Endothelial cell of umbilical vein (primary cell): ENCODE measurements around the gene MYO6. TPM values are rescaled to one million over a fixed set of nuclear protein-coding genes. Genes with fewer than 3 reads are reported as not detected.

Experiments used
- BruUV-seq: library from RNA; stranded (reverse); fragments of 400-500 nt; replicated peaks from 2 replicates; lab custom pipeline; 2021; lab: Mats Ljungman, UMichigan
- CTCF ChIA-PET: fragments of 300-600, 350-600 bp; sonication (Branson Sonifier 250); formaldehyde crosslinking; loops from one replicate; lab custom pipeline; 2021; ENCODE audit warnings: antibody characterized with exemption, inconsistent platforms; lab: Charles Lee
- POLR2A ChIA-PET: fragments of 300-600, 350-600 bp; sonication (Branson Sonifier 250); formaldehyde crosslinking; loops from one replicate; lab custom pipeline; 2021; ENCODE audit warnings: antibody characterized with exemption, inconsistent platforms; lab: Charles Lee
- DNase-seq: peaks from one replicate; pipeline ENCODE4 v3.0.0-alpha.2; 2011; ENCODE audit warnings: low read depth, low spot score
- FAIRE-seq: peaks from 2 replicates; lab custom pipeline; 2011; peaks lifted over from hg19 to GRCh38; lab: Jason Lieb, UNC
- H2AFZ ChIP-seq: 2 replicates; pipeline ENCODE4 v1.6.0; 2012; ENCODE audit warnings: low read depth, low read length, control low read depth, inconsistent platforms
- H3K27ac ChIP-seq: 2 replicates; pipeline ENCODE4 v1.5.1; 2011; ENCODE audit warnings: low read depth, mild to moderate bottlenecking, control low read depth, low read length, moderate library complexity; ENCODE audit not compliant: insufficient read depth
- H3K27me3 ChIP-seq, 2 experiments: 2 replicates each; pipeline versions ENCODE4 v1.6.0 to v1.6.1; 2011; ENCODE audit warnings: low read length in 2 of 2, mixed read lengths in 1 of 2; ENCODE audit not compliant: control insufficient read depth in 2 of 2, insufficient read depth in 2 of 2
- H3K36me3 ChIP-seq, 2 experiments: 2 replicates in 1 of 2; 3 replicates in 1 of 2; pipeline ENCODE4 v1.5.1; 2011; ENCODE audit warnings: low read length in 2 of 2, mild to moderate bottlenecking in 1 of 2, moderate library complexity in 1 of 2; ENCODE audit not compliant: control insufficient read depth in 2 of 2, insufficient read depth in 2 of 2; ENCODE audit errors: extremely low read depth in 1 of 2
- H3K4me1 ChIP-seq: 3 replicates; pipeline ENCODE4 v1.5.1; 2011; ENCODE audit warnings: mild to moderate bottlenecking, low read length; ENCODE audit not compliant: control insufficient read depth, insufficient read depth; ENCODE audit errors: extremely low read depth
- H3K4me2 ChIP-seq: 2 replicates; pipeline ENCODE4 v1.6.1; 2011; ENCODE audit warnings: low read length, control low read depth, mixed read lengths; ENCODE audit not compliant: insufficient read depth
- H3K4me3 ChIP-seq, 3 experiments: fragments of 200-600 bp in 1 of 3; sonication (generic), shearing (Covaris generic) in 1 of 3; replicated peaks in 1 of 3; 2 replicates each; pipeline ENCODE4 v1.5.1; 2011 to 2016; ENCODE audit warnings: control low read depth in 3 of 3, low read length in 3 of 3, mild to moderate bottlenecking in 2 of 3, inconsistent platforms in 1 of 3, low read depth in 1 of 3, moderate library complexity in 1 of 3; ENCODE audit not compliant: insufficient read depth in 1 of 3
- H3K79me2 ChIP-seq: 2 replicates; pipeline ENCODE4 v1.6.0; 2012; ENCODE audit warnings: low read length, inconsistent platforms; ENCODE audit not compliant: control insufficient read depth, insufficient read depth
- H3K9ac ChIP-seq: replicated peaks from 2 replicates; pipeline ENCODE3; 2011; ENCODE audit warnings: low read length, control low read depth; ENCODE audit not compliant: insufficient read depth; ENCODE audit errors: extremely low read depth
- H3K9me1 ChIP-seq: replicated peaks from 3 replicates; pipeline ENCODE4 v1.6.0; 2011; ENCODE audit warnings: mild to moderate bottlenecking, low read length; ENCODE audit not compliant: control insufficient read depth, insufficient read depth; ENCODE audit errors: extremely low read depth
- H3K9me3 ChIP-seq: replicated peaks from 2 replicates; pipeline ENCODE4 v1.5.1; 2012; ENCODE audit warnings: low read length, inconsistent platforms; ENCODE audit not compliant: control insufficient read depth, insufficient read depth
- H4K20me1 ChIP-seq: replicated peaks from 2 replicates; pipeline ENCODE3; 2011; ENCODE audit warnings: mild to moderate bottlenecking, low read length; ENCODE audit not compliant: control insufficient read depth, insufficient read depth; ENCODE audit errors: extremely low read depth
- EZH2 ChIP-seq: IDR thresholded peaks from 2 replicates; pipeline ENCODE4 v1.6.1; 2012; ENCODE audit warnings: borderline replicate concordance, low read depth, mild to moderate bottlenecking, moderate library complexity, low read length, inconsistent platforms; ENCODE audit not compliant: severe bottlenecking
- FOS ChIP-seq: IDR thresholded peaks from 2 replicates; pipeline ENCODE4 v1.6.1; 2011; ENCODE audit warnings: mild to moderate bottlenecking, low read length, moderate library complexity, borderline replicate concordance; ENCODE audit not compliant: insufficient read depth
- MYC ChIP-seq: IDR thresholded peaks from one replicate; pipeline ENCODE4 v1.6.1; 2011; ENCODE audit warnings: mild to moderate bottlenecking, low read depth, low read length
- POLR2A ChIP-seq: IDR thresholded peaks from 2 replicates; pipeline ENCODE4 v1.6.1; 2012; ENCODE audit warnings: low read depth, mild to moderate bottlenecking, control low read depth, low read length
- POLR2AphosphoS5 ChIP-seq: IDR thresholded peaks from 2 replicates; pipeline ENCODE4 v1.6.1; 2012; ENCODE audit warnings: low read depth, mild to moderate bottlenecking, control low read depth, low read length, moderate library complexity; ENCODE audit not compliant: insufficient read depth
- dilution Hi-C: fragments of 300-500 bp; cut with MboI; formaldehyde crosslinking; loops from one replicate; pipeline ENCODE4 v1.15.0; 2019; ENCODE audit warnings: low sequenced_read_pairs; ENCODE audit not compliant: extremely low pct_ligation_motif_present
- intact Hi-C: fragments of 100-400 bp; cut with micrococcal nuclease; formaldehyde crosslinking; loops from one replicate; pipeline ENCODE4 v1.10.0; 2022
- polyA plus RNA-seq, 4 experiments: library from polyadenylated mRNA; depleted of rRNA in 3 of 4; stranded (reverse) in 3 of 4; unstranded in 1 of 4; fragments of >200 nt; gene quantifications; 2 replicates each; pipeline versions ENCODE4 v1.2.1 to v1.2.3, GENCODE V29; 2011 to 2012; ENCODE audit warnings: missing spikeins in 1 of 4
- total RNA-seq: library from RNA; stranded (reverse); gene quantifications from 2 replicates; pipeline ENCODE4 v1.2.3, GENCODE V29; 2021
- TF ChIP-seq, protein P1 (sequence below), 2 donors: IDR thresholded peaks; 1 replicate in 1 of 2; 2 replicates in 1 of 2; pipeline ENCODE4 v1.5.1; 2011; ENCODE audit warnings: low read length in 2 of 2, mild to moderate bottlenecking in 2 of 2, moderate library complexity in 2 of 2, control low read depth in 1 of 2, inconsistent platforms in 1 of 2, low read depth in 1 of 2; ENCODE audit not compliant: insufficient read depth in 1 of 2; ENCODE audit errors: extremely low read depth in 1 of 2
- TF ChIP-seq, protein P2 (sequence below): IDR thresholded peaks from 2 replicates; pipeline ENCODE4 v1.6.1; 2011; ENCODE audit not compliant: insufficient read depth, insufficient read length

The MYO6 gene
- total and polyA plus RNA-seq, 2 donors (not counting 3 experiments of a cell fraction or from before 2014, with no cell fraction given) = 15.5 to 68.0 TPM

GRCh38 chr6:75830959-75831885 lies 82.2 kb downstream of the MYO6 start:
- no peak overlapping the region for H2AFZ ChIP-seq
- no peaks in the 10 kb centered on the region for H3K79me2 ChIP-seq
- H3K27ac ChIP-seq = no peak overlapping the region
- POLR2A ChIA-PET = no interaction called here
- TF ChIP-seq POLR2A (no peak), POLR2AphosphoS5 (no peak), MYC (no peak)
- no peaks in the 10 kb centered on the region for H4K20me1 ChIP-seq
- dilution Hi-C loops = no loop called here
- FAIRE-seq (no peak), DNase-seq (no peak)
- no peaks in the 10 kb centered on the region for H3K27me3 ChIP-seq
- CTCF ChIA-PET = interaction anchor here (1.5 kb wide), 1 partner anchor 62 kb away, joined by 5 read pairs; no protein-coding TSS in a partner anchor
- H3K9me3 ChIP-seq = no peaks in the 10 kb centered on the region
- H3K4me1 ChIP-seq = no peaks in the 10 kb centered on the region
- H3K36me3 ChIP-seq = peaks cover 0 to 6% of the 10 kb centered on the region in 2 experiments
- no TSS peak for BruUV-seq
- no peaks in the 10 kb centered on the region for H3K9me1 ChIP-seq
- H3K4me3 ChIP-seq = no peak overlapping the region
- no peak overlapping the region for H3K4me2 ChIP-seq
- no peak overlapping the region for H3K9ac ChIP-seq
- intact Hi-C loops = no loop called here

GRCh38 chr6:75834447-75834846 lies 85.4 kb downstream of the MYO6 start:
- BruUV-seq = no TSS peak
- Histone ChIP-seq H3K36me3 (peaks cover 0 to 6% of the 10 kb centered on the region in 2 experiments), H3K79me2 (no peaks in the 10 kb centered on the region), H3K4me1 (no peaks in the 10 kb centered on the region), H4K20me1 (no peaks in the 10 kb centered on the region), H3K9ac (no peak overlapping the region), H3K4me3 (no peak overlapping the region), H3K27ac (no peak overlapping the region), H3K27me3 (no peaks in the 10 kb centered on the region), H3K4me2 (no peak overlapping the region), H2AFZ (no peak overlapping the region), H3K9me1 (no peaks in the 10 kb centered on the region), H3K9me3 (no peaks in the 10 kb centered on the region)
- POLR2A ChIA-PET = no interaction called here
- FAIRE-seq = no peak
- TF ChIP-seq POLR2AphosphoS5 (no peak), MYC (no peak), FOS (no peak), EZH2 (no peak)
- TF ChIP-seq, protein P1, sequence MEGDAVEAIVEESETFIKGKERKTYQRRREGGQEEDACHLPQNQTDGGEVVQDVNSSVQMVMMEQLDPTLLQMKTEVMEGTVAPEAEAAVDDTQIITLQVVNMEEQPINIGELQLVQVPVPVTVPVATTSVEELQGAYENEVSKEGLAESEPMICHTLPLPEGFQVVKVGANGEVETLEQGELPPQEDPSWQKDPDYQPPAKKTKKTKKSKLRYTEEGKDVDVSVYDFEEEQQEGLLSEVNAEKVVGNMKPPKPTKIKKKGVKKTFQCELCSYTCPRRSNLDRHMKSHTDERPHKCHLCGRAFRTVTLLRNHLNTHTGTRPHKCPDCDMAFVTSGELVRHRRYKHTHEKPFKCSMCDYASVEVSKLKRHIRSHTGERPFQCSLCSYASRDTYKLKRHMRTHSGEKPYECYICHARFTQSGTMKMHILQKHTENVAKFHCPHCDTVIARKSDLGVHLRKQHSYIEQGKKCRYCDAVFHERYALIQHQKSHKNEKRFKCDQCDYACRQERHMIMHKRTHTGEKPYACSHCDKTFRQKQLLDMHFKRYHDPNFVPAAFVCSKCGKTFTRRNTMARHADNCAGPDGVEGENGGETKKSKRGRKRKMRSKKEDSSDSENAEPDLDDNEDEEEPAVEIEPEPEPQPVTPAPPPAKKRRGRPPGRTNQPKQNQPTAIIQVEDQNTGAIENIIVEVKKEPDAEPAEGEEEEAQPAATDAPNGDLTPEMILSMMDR (IDR thresholded peaks at IDR 0.05; ENCODE audit: extremely low read depth in 1 of 2, insufficient read depth in 1 of 2, low read depth in 1 of 2, low read length in 2 of 2) = no peak
- TF ChIP-seq, protein P2, sequence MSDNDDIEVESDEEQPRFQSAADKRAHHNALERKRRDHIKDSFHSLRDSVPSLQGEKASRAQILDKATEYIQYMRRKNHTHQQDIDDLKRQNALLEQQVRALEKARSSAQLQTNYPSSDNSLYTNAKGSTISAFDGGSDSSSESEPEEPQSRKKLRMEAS = no peak
- CTCF ChIA-PET = no interaction called here
- dilution Hi-C loops (no loop called here), intact Hi-C loops (no loop called here)
- DNase-seq = no peak
